GM18858 (cell line): ENCODE measurements around the gene EMB.
"Not testable (repeated sequence)": the region's sequence is repeated elsewhere in the genome, so short reads cannot be mapped to it uniquely, and the experiment has no call there.

Experiments used
- ATAC-seq: cut with Tn5 transposase; IDR thresholded peaks from one replicate; pipeline ENCODE4 v1.9.1; 2021; ENCODE audit not compliant: unreplicated experiment

Gene EMB

DNA sequence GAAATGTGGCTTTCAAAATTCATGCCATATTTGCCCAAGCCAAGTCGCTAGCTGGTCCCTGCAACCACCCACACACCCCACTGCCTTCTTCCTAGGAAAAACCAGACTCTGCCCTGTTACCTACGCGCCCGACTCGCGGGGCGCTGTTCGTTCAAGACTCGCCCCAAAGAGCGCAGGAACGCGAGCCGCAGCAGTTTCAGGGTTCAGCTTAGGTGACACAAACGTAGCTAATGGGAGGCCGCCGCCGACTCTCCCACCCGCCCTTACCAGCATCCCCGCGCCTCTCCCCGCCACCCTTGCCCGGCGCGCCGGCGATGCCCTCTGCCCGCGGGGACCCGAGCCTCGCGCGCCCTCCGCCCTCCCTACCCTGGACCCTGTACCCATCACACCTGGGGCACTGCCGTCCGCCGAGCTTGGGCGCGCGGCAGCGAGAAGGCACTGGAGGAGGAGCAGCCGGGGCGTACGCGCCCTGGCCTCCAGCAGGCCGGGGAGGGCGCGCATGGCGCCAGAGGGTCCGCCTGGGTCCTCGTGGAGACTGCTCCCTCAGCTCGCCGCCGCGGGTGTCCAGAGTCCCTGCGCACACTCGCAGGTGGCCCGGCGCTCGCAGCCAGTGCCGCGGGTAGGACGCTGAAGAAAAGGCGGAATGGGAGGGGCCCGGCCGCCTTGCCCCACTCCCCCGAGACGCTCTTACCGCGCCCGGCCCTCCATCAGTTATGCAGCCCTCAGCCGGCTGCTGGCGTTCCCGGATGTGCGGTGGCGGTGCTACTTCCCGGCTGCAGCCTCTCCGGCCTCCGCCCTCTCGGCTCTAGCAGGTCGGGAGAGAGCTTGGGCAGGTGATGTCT, at the start of gene EMB:
EMB (minus strand) TSS at position 638 of the 842 bp plus-strand sequence; CDS start at position 501, 137 bp downstream.
- peak; percentile 33 for ATAC-seq

GRCh38 chr5:50489491-50489890, 48.4 kb upstream of the EMB start:
- ATAC-seq = not testable (repeated sequence)

DNA sequence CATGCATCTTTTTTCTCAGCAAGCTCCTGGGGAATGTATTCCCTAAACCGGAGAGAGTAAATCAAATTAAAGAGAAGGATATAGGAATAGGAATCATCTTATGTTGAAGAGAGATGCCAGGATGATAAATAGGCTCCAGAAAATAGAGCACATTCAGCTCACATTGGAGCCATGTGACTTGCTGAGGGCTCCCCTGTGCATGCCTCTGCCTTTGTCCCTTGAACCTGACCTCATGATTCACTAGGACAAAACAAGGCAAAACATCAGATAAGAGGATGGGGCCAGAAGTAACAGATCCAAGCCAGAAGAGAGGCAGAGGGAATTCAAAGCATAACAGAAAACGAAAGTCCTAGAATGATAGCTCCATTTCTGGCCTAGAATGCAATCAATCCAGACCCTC, 37.7 kb upstream of the EMB start:
- ATAC-seq = not testable (repeated sequence)

DNA sequence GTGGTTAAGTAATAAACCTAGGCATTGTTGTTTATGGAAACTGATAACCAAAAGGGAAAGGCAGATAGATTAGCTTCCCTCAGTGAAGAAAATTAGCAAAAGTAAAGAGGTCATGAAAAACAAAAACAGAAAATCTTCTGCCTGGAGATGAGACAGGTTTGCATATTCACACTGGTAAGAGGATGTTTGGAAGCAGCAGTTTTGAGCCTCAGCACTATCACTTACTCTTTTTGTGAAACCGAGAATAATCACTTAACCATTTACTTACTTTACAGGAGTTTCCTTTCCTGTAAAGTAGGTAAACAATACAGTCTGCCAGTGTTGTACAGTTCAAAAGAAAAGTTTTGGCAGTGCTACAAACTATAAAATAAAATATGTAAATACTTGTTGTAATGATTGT, 35.5 kb upstream of the EMB start:
- ATAC-seq = peak; percentile 98

DNA sequence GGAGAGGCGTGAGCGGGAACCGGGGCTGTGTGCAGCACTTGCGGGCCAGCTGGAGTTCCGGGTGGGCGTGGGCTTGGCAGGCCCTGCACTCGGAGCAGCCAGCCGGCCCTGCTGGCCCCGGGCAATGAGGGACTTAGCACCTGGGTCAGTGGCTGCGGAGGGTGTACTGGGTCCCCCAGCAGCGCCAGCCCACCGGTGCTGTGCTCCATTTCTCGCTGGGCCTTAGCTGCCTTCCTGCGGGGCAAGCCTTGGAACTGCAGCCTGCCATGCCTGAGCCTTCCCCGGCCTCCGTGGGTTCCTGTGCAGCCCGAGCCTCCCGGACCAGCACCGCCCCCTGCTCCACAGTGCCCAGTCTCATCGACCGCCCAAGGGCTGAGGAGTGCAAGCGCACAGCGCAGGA, 23.9 kb upstream of the EMB start:
- not testable (repeated sequence) for ATAC-seq

GRCh38 chr5:50463726-50464125, 22.6 kb upstream of the EMB start:
- ATAC-seq = no peak

- no peak for ATAC-seq
Observed at GRCh38 chr5:50463047-50463446, 22.0 kb upstream of the EMB start.

DNA sequence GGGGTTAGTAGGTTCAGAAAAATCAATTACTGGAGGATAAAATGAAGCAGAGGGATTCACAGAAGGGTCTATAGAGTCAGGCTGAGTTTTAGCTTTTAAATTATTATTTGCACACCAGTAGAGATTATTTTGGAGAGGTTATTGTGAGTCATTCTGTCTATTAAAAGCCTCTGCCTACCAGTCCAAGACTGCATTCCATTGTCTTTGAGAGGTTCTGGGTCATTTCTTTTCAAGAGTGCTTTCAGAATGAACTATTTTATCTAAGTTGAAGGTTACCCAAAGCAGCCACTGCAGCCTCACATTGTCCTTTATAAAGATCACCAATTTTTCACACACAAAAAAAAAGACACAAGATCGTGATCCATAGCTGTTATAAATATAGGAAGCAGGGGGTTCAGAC, 21.5 kb upstream of the EMB start:
- not testable (repeated sequence) for ATAC-seq

- ATAC-seq = not testable (repeated sequence)
Observed at GRCh38 chr5:50458372-50458771, 17.3 kb upstream of the EMB start.

GRCh38 chr5:50449241-50449640, 8.2 kb upstream of the EMB start:
- not testable (repeated sequence) for ATAC-seq

- ATAC-seq = no peak
Observed at GRCh38 chr5:50447941-50448340, 6.9 kb upstream of the EMB start.

DNA sequence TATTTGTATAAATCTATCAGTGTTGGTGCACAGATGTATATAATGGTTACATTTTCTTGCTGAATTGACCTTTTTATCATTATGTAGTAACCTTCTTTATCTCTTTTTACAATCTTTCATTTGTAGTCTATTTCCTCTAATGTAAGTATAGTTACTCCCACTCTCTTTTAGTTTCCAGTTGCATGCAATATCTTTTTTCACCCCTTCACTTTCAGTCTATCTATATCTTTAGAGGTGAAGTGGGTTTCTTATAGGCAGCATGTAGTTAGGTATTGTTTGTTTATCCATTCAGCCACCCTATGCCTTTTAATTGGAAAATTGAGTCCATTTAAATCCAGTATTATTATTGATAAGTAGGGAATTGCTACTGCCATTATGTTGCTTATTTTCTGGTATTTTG, 6.1 kb upstream of the EMB start:
- ATAC-seq = no peak

DNA sequence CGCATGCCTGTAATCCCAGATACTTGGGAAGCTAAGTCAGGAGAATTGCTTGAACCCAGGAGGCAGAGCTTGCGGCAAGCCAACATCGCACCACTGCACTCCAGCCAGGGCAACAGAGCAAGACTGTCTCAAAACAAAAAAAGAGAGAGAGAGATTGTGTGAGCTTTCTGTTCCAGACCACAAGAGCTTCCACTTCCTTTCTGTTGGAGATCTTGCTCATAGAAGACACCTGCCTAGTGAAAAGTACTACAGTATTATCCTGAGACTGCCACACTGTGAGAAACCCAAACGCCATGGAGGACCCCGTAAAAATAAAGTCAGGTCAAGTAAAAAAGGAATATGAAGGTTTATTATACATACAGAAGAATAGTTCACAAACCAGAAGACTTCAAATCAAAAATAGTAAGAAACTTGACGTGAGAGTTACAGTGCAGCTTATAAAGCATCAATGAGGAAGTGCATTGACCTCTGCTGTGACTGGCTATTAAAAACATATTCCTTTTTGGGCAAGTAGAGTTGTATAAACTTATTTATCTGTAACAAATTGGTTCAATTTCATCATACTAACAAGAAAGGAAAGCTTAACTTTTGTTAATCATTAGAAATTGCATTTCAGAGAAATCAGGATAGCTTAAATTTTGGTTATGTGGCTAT, 4.3 kb upstream of the EMB start:
- ATAC-seq = peak; percentile 93

DNA sequence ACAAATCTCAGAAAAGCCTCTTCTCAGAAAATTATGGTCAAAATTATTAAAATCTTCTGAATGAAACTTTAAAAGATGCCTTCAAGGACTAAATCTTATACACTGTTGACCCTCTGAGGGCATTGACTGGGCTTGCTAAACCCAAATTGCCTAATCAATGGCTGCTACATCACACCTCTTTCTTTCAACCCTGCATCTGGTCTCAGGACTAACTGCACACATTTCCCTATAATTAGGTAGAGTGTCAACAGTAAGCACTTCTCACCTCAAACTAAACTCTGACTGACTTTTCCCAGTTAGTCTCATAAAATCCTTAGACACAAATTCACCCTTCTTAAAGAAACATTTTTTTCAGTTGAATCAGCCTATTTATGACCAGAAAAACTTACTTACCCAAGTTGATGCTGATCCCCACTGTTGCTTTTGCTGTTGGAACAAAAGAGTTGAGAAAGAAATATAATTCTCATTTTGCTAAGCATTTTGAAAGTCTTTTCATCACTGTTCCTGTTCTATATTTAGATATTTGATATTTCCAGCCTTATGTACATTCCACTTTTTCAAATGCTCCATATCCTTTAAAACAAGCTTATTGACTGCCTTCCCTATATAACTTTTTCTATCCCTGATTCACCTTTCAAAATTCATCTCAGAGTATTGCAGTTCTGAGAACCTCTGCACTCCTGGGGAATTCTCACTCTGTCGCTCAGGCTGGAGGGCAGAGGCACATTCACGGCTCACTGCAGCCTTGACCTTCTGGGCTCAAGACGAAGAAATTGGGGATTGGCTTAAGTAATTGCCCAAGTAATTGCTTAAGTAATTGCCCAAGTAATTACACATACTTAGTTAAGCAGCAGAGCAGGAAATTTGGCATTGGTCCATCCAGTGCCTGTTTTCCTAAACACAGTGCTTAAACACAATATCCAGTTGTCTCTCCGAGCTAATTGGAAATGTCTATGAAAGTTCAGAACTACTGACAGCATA, 1.8 kb upstream of the EMB start:
- ATAC-seq = not testable (repeated sequence)

GRCh38 chr5:50441493-50441955, 436 bp upstream of the EMB start:
- ATAC-seq = no peak

DNA sequence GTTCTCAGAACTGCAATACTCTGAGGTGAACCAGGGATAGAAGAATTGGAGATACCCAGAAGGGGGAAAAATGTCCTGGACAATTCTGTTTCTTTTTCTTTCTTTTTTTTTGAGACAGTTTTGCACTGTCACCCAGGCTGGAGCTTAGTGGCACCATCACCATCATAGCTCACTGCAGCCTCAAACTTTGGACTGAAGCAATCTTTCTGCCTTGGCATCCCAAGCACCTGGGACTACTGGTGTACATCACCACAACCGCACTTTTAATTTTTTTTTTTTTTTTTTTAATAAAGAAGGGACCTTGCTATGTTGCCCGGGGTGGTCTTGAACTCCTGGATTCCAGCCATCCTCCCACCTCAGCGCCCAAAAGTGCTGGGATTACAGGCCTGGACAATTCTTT, 1.9 kb downstream of the EMB start:
- ATAC-seq = no peak

DNA sequence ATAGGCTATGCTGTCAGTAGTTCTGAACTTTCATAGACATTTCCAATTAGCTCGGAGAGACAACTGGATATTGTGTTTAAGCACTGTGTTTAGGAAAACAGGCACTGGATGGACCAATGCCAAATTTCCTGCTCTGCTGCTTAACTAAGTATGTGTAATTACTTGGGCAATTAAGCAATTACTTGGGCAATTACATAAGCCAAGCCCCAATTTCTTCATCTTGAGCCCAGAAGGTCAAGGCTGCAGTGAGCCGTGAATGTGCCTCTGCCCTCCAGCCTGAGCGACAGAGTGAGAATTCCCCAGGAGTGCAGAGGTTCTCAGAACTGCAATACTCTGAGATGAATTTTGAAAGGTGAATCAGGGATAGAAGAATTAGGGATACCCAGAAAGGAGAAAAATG, 3.0 kb downstream of the EMB start:
- not testable (repeated sequence) for ATAC-seq

DNA sequence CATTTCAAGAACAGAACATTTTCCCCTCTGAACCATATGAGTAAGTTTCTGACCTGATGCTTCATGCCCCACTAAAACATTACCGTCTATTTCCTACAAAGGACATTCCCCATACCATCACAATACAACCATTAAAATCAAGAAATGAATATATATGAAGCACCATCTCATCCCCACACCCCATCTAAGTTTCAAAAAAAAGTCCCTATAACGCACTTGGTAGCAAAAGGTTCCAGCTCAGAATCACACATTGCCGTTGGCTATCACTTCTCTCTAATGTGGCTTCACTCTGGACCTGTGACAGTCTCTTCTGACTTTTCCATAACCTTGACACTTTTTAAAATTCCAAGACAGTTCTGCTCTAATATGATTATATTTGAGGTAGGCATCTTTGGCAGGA, 5.9 kb downstream of the EMB start:
- no peak for ATAC-seq

- not testable (repeated sequence) for ATAC-seq
Observed at GRCh38 chr5:50431133-50431904, 9.8 kb downstream of the EMB start.

- ATAC-seq = not testable (repeated sequence)
Observed at GRCh38 chr5:50423100-50423799, 17.8 kb downstream of the EMB start.
